GM03348 (cell line): ENCODE results near the gene GOLGA6L2.
A peak's percentile ranks its signal among the peaks of the same experiment; 100 is the strongest.
"Not testable (repeated sequence)": the region's sequence is repeated elsewhere in the genome, so short reads cannot be mapped to it uniquely, and the experiment has no call there.

Experiments used
- DNase-seq: peaks from one replicate; pipeline ENCODE4 v3.0.0; 2012; ENCODE audit warnings: low spot score

The GOLGA6L2 gene

DNA sequence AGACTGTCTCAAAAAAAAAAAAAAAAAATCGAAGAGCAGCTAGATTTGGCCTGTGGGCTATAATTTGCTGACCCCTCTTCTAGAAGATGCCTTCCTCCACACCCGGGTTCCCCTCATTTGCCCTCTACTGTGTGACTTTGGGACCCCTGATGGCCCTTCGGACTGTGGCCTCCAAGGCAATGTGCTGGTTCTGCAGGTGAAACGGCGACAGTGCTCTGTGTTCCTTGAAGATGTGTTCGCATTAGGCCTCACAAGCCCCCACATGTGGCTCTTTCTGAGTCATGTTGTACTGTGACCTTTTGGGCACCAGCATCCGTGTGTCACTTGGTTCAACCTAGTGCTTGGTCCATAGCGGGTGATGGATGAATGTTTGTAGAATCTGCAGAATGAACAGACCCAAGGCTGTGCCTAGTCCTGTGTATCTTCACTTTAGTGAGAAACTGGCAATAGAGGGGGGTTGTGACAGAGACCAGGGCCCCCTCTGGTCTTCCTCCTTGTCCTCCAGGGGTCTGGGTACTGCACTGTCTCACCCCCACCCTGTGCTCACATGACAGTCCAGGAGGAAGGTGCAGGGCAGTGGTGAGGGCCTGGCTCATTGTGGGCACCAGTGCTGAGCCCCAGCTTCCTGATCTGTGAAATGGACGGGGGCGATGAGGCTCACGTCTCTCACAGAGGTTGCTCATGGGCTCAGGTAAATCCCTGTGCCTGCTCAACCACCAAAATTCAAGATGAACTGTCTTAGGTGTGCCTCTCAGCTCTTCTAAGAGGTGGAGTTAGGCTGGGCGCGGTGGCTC, 22.7 kb downstream of the GOLGA6L2 start:
- DNase-seq: no peak

DNA sequence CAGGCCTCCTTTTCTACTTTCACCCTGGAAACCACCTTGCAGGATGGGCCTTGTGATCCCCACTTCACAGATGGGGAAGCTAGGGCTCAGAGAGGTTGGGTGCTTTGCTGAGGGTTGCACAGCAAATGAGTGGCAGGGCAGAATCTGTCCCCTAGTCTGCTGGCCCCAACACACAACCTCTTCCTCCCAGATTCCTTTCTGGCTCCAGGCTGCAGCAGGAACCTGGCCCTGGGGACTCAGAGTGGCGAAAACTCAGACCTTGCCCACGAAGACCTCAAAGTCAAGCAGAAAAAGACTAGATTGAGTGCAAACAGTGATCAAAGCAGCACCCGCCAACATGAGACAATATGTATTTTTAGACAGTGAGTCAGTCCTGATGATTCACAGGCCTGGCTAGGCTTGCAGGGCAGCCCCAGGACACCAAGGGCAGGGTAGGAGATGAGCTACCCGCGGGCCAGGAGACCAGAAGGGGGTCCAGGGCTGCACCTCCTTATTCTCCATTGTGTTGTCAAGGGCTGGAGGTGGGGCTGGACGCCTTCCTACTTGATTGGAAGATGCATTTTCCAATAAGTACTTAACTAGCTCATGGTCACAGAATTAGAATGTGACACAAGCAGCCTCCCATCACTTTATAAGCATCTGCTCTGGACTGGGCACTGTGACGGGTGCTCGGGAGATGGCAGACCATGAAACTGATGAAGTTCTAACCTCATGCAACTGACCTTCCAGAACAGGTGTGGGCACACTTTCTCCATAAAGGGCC, 23.9 kb downstream of the GOLGA6L2 start:
- DNase-seq: peak; percentile 27

- no peak for DNase-seq
Observed at GRCh38 chr15:23422099-23422945, 24.7 kb downstream of the GOLGA6L2 start.

DNA sequence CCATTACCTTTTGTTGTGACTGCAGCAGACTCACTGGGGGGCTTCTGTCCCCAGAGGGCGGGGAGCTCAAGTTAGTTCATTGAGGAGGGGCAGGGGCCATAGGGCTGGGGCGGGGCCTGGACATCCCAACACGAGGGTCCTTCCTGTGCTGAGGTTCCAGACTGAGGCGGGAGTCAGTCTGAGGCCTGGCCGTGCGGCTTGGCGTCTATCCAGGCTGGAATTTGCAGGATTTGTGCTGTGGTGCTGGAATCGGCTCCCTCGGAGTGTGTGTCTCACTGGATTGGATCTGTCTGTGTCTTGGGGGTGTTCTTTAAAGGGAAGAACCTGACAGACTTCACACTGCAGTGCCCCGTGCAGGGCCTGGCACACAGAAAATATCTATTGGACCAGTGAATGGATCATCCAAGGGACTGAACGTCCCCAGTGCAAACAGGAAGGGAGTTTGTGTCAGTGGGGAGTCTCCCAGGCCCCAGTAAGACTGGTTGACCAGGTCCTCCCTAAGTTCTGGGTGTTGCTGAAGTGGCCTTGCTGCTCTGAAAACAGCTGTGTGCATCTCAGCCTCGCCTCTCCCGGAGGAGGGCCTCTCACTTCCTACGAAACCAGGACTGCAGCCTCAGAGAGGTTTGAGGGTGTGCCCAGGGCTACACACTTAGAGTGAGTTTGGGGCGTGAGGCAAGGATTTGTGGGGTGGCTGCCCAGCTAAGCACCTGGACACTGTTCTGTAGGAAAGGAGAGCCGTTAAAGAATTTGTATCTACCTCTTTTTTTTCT, 26.1 kb downstream of the GOLGA6L2 start:
- DNase-seq: no peak

- no peak for DNase-seq
Observed at GRCh38 chr15:23416349-23417276, 30.4 kb downstream of the GOLGA6L2 start.

DNA sequence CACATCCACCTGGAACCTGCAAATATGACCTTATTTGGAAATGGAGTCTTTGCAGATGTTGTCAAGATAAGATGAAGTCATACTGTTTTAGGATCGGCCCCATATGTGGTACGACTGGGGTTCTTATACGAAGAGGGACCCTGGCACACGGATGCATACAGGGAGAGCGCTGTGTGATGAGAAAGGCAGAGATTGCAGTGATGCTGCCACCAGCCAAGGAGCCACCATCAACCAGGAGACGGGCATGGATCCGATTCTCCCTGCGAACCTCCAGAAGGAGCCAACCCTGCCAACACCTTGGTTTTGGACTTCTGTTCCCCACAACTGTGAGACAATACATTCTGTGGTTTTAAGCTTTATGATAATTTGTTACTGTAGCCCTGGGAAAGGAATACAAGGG, 31.2 kb downstream of the GOLGA6L2 start:
- DNase-seq: not testable (repeated sequence)

DNA sequence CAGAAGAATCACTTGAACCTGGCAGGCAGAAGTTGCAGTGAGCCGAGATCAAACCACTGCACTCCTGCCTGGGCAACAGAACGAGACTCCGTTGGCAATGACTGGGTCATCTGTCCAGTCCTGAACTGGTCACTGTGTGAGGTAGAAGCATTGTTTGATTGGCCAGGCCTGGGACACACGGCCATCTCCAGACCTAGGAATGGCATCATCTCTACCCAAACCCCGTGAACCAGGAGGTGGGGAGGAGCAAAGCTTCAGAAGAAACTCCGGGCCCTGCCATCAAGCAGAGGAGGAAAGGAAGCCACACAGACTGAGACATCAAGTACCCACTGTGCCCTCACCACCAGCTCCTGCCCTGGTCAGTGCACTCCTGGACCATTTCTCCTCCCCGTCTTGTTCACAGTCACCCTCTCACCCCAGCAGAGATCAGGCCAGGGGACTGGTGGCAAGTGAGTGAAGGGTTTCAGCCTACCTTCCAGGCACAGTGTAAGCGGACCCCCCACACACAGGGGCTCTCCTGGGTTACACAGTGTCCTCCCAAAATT, 31.6 kb downstream of the GOLGA6L2 start:
- DNase-seq: no peak

- not testable (repeated sequence) for DNase-seq
Observed at GRCh38 chr15:23412881-23413600, 34.0 kb downstream of the GOLGA6L2 start.

- no peak for DNase-seq
Observed at GRCh38 chr15:23411841-23412240, 35.2 kb downstream of the GOLGA6L2 start.

DNA sequence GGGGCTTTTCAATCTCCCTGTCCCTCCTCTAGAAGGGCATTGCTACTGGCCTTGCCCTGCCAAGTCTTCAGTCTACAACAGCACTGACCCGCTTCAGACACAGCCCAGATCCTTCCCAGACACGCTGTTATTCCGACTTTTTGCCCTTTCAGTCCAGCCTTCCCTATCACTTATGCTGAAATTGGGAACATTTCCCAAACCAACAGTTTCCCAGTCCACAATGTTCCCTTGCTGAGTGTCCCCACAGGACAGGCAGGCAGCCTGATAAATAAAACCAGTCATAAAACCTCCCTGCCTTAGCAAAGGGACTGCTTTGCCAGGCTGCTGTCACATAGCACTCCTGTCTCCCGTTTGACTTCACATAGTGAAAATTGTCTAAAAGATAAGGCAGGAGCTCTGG, 43.5 kb downstream of the GOLGA6L2 start:
- DNase-seq: no peak

DNA sequence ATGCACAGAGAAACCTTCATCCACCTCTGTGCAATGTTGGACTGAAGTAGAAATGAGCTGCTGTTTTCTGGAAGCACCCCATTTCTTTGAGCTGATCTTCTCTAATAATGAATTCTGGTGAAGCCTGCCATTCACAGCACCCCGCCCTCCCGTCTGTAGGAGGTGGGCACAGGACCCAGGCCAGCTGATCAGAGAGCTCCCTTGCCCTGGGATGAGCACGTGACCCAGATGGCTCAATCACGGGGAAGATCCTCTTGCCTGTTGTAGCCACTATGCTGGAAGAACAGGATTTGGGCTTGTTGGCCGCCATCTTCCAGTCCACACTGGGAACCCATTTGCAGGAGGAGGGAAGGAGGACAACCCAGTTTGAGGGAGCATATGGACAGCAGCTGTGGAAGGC, 44.5 kb downstream of the GOLGA6L2 start:
- no peak for DNase-seq

DNA sequence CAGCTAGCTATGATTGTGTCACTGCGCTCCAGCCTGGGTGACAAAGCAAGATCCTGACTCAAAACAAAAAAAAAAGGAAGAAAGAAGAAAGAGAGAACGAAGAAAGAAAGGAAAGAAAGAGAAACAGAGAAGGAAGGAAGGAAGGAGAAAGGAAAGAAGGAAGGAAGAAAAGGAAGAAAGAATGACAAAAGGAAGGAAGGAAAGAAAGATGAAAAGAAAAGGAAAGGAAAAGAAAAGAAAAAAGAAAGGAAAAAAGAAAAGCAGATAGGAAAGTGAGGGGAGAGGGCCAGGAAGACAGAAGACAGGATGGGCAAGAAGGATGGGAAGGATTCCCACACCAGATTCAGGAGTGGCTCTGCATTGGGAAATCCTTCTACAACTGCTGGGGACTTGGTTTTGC, 44.9 kb downstream of the GOLGA6L2 start:
- DNase-seq: no peak

DNA sequence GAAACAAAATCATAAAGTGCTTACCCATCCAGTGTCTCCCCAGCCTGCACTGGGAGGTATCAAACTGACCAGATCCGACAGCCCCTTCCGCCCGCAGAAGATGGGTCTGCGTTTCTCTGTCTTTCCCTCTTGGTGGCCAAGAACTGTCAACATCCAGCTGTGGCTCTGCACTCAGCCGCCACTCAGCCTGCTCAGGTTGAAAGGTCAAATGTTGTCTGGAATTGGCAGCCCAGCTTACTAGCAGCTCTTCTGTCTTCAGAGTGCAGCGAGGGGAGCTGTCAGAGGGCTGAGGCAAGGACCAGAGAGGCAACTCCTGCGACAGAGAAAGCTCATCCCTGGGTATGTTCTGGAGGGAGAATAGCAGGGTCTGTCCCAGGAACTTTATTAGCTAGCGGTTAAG, 45.4 kb downstream of the GOLGA6L2 start:
- DNase-seq: no peak

- not testable (repeated sequence) for DNase-seq
Observed at GRCh38 chr15:23399207-23399606, 47.8 kb downstream of the GOLGA6L2 start.

GRCh38 chr15:23398357-23398756, 48.7 kb downstream of the GOLGA6L2 start:
- DNase-seq: not testable (repeated sequence)

DNA sequence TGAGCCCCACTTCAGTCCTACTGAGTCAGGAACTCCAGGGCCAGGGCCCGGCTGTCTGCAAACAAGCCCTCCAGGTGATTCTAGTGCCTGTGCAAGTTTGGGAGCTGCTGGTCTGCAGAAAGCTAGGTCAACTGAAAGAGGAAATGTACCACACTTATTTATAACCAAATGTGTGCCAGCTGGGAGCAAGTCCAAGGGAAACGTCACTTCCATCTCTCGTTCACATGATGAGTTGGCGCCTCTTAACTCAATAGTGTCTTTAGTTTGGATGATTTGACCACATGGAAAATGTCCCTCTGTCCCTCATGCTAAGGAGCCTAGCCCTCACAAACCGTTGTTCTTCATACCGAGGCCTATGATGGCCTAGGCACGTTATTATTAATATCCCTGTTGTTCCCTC, 49.3 kb downstream of the GOLGA6L2 start:
- DNase-seq: no peak

DNA sequence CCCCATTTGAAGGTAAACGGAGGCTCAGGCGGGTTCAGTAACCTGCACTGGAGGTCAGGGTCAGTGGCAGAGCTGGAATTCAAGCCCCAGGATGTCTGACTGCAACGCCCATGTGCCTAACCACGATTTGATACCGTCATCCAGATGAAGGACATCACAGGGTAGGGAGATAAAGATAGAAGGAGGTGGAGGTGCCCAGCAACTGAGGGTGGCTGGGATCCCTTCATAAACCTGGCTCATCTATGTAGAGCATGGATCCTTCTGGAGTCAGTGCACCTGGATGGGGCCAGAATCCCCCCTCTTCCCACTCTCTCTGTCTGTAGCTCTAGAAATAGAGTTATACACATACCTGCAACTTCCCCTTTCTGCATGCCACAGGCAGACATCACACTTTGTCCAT, 51.2 kb downstream of the GOLGA6L2 start:
- DNase-seq: no peak

GRCh38 chr15:23395030-23395692, 51.9 kb downstream of the GOLGA6L2 start:
- DNase-seq: no peak
